Measurements from ENCODE around the gene DEPDC7. TPM values are rescaled to one million over a fixed set of nuclear protein-coding genes. Genes with fewer than 3 reads are reported as not detected.

DEPDC7 gene
- polyA plus RNA-seq, 1 donor from 2014 or later = 3.3 TPM

GRCh38 chr11:32972781-32973180, 42.9 kb upstream of the DEPDC7 start:
- H3K27ac ChIP-seq (ENCODE audit: low read length) = no peak overlapping the region
- TF ChIP-seq SMC3 (conservative IDR thresholded peaks at IDR 0.05; ENCODE audit: poor library complexity) (no peak), MXI1 (conservative IDR thresholded peaks at IDR 0.05; ENCODE audit: poor library complexity, severe bottlenecking) (no peak), POLR2AphosphoS5 (IDR thresholded peaks at IDR 0.05) (no peak), TAF1 (IDR thresholded peaks at IDR 0.05; ENCODE audit: low read depth) (no peak), EZH2 (IDR thresholded peaks at IDR 0.05; ENCODE audit: borderline replicate concordance, insufficient read depth, low read length, poor library complexity, severe bottlenecking) (no peak), EP300 (conservative IDR thresholded peaks at IDR 0.05; ENCODE audit: poor library complexity, severe bottlenecking) (no peak)
- TF ChIP-seq, protein P1, sequence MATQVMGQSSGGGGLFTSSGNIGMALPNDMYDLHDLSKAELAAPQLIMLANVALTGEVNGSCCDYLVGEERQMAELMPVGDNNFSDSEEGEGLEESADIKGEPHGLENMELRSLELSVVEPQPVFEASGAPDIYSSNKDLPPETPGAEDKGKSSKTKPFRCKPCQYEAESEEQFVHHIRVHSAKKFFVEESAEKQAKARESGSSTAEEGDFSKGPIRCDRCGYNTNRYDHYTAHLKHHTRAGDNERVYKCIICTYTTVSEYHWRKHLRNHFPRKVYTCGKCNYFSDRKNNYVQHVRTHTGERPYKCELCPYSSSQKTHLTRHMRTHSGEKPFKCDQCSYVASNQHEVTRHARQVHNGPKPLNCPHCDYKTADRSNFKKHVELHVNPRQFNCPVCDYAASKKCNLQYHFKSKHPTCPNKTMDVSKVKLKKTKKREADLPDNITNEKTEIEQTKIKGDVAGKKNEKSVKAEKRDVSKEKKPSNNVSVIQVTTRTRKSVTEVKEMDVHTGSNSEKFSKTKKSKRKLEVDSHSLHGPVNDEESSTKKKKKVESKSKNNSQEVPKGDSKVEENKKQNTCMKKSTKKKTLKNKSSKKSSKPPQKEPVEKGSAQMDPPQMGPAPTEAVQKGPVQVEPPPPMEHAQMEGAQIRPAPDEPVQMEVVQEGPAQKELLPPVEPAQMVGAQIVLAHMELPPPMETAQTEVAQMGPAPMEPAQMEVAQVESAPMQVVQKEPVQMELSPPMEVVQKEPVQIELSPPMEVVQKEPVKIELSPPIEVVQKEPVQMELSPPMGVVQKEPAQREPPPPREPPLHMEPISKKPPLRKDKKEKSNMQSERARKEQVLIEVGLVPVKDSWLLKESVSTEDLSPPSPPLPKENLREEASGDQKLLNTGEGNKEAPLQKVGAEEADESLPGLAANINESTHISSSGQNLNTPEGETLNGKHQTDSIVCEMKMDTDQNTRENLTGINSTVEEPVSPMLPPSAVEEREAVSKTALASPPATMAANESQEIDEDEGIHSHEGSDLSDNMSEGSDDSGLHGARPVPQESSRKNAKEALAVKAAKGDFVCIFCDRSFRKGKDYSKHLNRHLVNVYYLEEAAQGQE (IDR thresholded peaks at IDR 0.05; ENCODE audit: borderline replicate concordance) = no peak
- TF ChIP-seq, protein P2, sequence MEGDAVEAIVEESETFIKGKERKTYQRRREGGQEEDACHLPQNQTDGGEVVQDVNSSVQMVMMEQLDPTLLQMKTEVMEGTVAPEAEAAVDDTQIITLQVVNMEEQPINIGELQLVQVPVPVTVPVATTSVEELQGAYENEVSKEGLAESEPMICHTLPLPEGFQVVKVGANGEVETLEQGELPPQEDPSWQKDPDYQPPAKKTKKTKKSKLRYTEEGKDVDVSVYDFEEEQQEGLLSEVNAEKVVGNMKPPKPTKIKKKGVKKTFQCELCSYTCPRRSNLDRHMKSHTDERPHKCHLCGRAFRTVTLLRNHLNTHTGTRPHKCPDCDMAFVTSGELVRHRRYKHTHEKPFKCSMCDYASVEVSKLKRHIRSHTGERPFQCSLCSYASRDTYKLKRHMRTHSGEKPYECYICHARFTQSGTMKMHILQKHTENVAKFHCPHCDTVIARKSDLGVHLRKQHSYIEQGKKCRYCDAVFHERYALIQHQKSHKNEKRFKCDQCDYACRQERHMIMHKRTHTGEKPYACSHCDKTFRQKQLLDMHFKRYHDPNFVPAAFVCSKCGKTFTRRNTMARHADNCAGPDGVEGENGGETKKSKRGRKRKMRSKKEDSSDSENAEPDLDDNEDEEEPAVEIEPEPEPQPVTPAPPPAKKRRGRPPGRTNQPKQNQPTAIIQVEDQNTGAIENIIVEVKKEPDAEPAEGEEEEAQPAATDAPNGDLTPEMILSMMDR (IDR thresholded peaks at IDR 0.05; ENCODE audit: poor library complexity, severe bottlenecking) = no peak
- H3K9me2 ChIP-seq (ENCODE audit: insufficient read depth, low read length) = no peaks in the 10 kb centered on the region
- no peaks in the 10 kb centered on the region for H3K27me3 ChIP-seq (ENCODE audit: insufficient read depth, low read depth, low read length)
- H3F3A ChIP-seq (ENCODE audit: insufficient read depth, low read length, poor library complexity, severe bottlenecking) = no peaks in the 10 kb centered on the region
- H3K4me3 ChIP-seq (ENCODE audit: low read length) = no peak overlapping the region
- no peak overlapping the region for H3K9ac ChIP-seq (ENCODE audit: low read length)
- no peaks in the 10 kb centered on the region for H3K79me2 ChIP-seq (replicated peaks; ENCODE audit: insufficient read depth, low read length)
- no peaks in the 10 kb centered on the region for H3K9me3 ChIP-seq (ENCODE audit: low read length)
- no peak overlapping the region for H3K4me2 ChIP-seq (ENCODE audit: low read length)
- peaks cover 18% of the 10 kb centered on the region for H3K36me3 ChIP-seq (ENCODE audit: insufficient read depth, low read length)
- H4K20me1 ChIP-seq (ENCODE audit: insufficient read depth) = no peaks in the 10 kb centered on the region
- no peak overlapping the region for H2AFZ ChIP-seq (ENCODE audit: low read depth, low read length)

- Histone ChIP-seq H3K4me3 (ENCODE audit: low read length) (no peak overlapping the region), H3K4me2 (ENCODE audit: low read length) (no peak overlapping the region), H3K36me3 (ENCODE audit: insufficient read depth, low read length) (no peaks in the 10 kb centered on the region), H3F3A (ENCODE audit: insufficient read depth, low read length, poor library complexity, severe bottlenecking) (no peaks in the 10 kb centered on the region), H3K9me3 (ENCODE audit: low read length) (no peaks in the 10 kb centered on the region), H3K79me2 (replicated peaks; ENCODE audit: insufficient read depth, low read length) (no peaks in the 10 kb centered on the region), H4K20me1 (ENCODE audit: insufficient read depth) (no peaks in the 10 kb centered on the region), H3K9ac (ENCODE audit: low read length) (no peak overlapping the region), H3K9me2 (ENCODE audit: insufficient read depth, low read length) (no peaks in the 10 kb centered on the region), H2AFZ (ENCODE audit: low read depth, low read length) (no peak overlapping the region), H3K27me3 (ENCODE audit: insufficient read depth, low read depth, low read length) (no peaks in the 10 kb centered on the region), H3K27ac (ENCODE audit: low read length) (no peak overlapping the region)
- no peak for TF ChIP-seq POLR2AphosphoS5 (IDR thresholded peaks at IDR 0.05)
- TF ChIP-seq TAF1 (IDR thresholded peaks at IDR 0.05; ENCODE audit: low read depth) = no peak
- TF ChIP-seq, protein P1 (IDR thresholded peaks at IDR 0.05; ENCODE audit: borderline replicate concordance) = no peak
- no peak for TF ChIP-seq SMC3 (conservative IDR thresholded peaks at IDR 0.05; ENCODE audit: poor library complexity)
- no peak for TF ChIP-seq RAD21 (conservative IDR thresholded peaks at IDR 0.05)
- TF ChIP-seq, protein P2 (IDR thresholded peaks at IDR 0.05; ENCODE audit: poor library complexity, severe bottlenecking) = no peak
- no peak for TF ChIP-seq MXI1 (conservative IDR thresholded peaks at IDR 0.05; ENCODE audit: poor library complexity, severe bottlenecking)
- TF ChIP-seq EP300 (conservative IDR thresholded peaks at IDR 0.05; ENCODE audit: poor library complexity, severe bottlenecking) = no peak
- TF ChIP-seq EZH2 (IDR thresholded peaks at IDR 0.05; ENCODE audit: borderline replicate concordance, insufficient read depth, low read length, poor library complexity, severe bottlenecking) = no peak
Measured at GRCh38 chr11:32982626-32983025, 33.1 kb upstream of the DEPDC7 start.
